ENCODE data around the gene PAK1.

PAK1 gene

GRCh38 chr11:77473801-77474683 lies at the start of gene PAK1:
Gene PAK1 (minus strand): TSS chr11:77474094. CDS start chr11:77392520, 81,574 bp downstream.
- Histone ChIP-seq H3K36me3 (ENCODE audit: control insufficient read depth, insufficient read depth, low read length) (no peaks in the 10 kb centered on the region), H3K27me3 (replicated peaks; ENCODE audit: control insufficient read depth, insufficient read depth, low read length) (no peaks in the 10 kb centered on the region), H3K4me3 (replicated peaks; ENCODE audit: low read depth, low read length) (peak within 1 kb of the TSS; percentile 81)
- peak; percentile 58 for TF ChIP-seq CTCF (IDR thresholded peaks at IDR 0.05; ENCODE audit: insufficient read depth, low read length, poor library complexity, severe bottlenecking)
- peak; percentile 85 for DNase-seq (ENCODE audit: extremely low read depth, insufficient read length)

GRCh38 chr11:77522215-77522614 lies 48.3 kb upstream of the PAK1 start:
- TF ChIP-seq CTCF (IDR thresholded peaks at IDR 0.05; ENCODE audit: insufficient read depth, low read length, poor library complexity, severe bottlenecking) = no peak
- H3K4me3 ChIP-seq (replicated peaks; ENCODE audit: low read depth, low read length) = no peak overlapping the region
- no peak for DNase-seq (ENCODE audit: extremely low read depth, insufficient read length)

GRCh38 chr11:77519847-77520246 lies 46.0 kb upstream of the PAK1 start:
- DNase-seq (ENCODE audit: extremely low read depth, insufficient read length) = no peak
- no peak overlapping the region for H3K4me3 ChIP-seq (replicated peaks; ENCODE audit: low read depth, low read length)
- no peaks in the 10 kb centered on the region for H3K36me3 ChIP-seq (ENCODE audit: control insufficient read depth, insufficient read depth, low read length)
- H3K27me3 ChIP-seq (replicated peaks; ENCODE audit: control insufficient read depth, insufficient read depth, low read length) = no peaks in the 10 kb centered on the region
- no peak for TF ChIP-seq CTCF (IDR thresholded peaks at IDR 0.05; ENCODE audit: insufficient read depth, low read length, poor library complexity, severe bottlenecking)

More at GRCh38 chr11:77522215-77522614, 48.3 kb upstream of the PAK1 start:
- no peaks in the 10 kb centered on the region for H3K27me3 ChIP-seq (replicated peaks; ENCODE audit: control insufficient read depth, insufficient read depth, low read length)
- no peaks in the 10 kb centered on the region for H3K36me3 ChIP-seq (ENCODE audit: control insufficient read depth, insufficient read depth, low read length)

GRCh38 chr11:77518471-77518870 lies 44.6 kb upstream of the PAK1 start:
- no peak for DNase-seq (ENCODE audit: extremely low read depth, insufficient read length)
- no peak for TF ChIP-seq CTCF (IDR thresholded peaks at IDR 0.05; ENCODE audit: insufficient read depth, low read length, poor library complexity, severe bottlenecking)
- no peaks in the 10 kb centered on the region for H3K36me3 ChIP-seq (ENCODE audit: control insufficient read depth, insufficient read depth, low read length)
- no peaks in the 10 kb centered on the region for H3K27me3 ChIP-seq (replicated peaks; ENCODE audit: control insufficient read depth, insufficient read depth, low read length)
- H3K4me3 ChIP-seq (replicated peaks; ENCODE audit: low read depth, low read length) = no peak overlapping the region

- TF ChIP-seq CTCF (IDR thresholded peaks at IDR 0.05; ENCODE audit: insufficient read depth, low read length, poor library complexity, severe bottlenecking) = no peak
- Histone ChIP-seq H3K4me3 (replicated peaks; ENCODE audit: low read depth, low read length) (no peak overlapping the region), H3K27me3 (replicated peaks; ENCODE audit: control insufficient read depth, insufficient read depth, low read length) (no peaks in the 10 kb centered on the region), H3K36me3 (ENCODE audit: control insufficient read depth, insufficient read depth, low read length) (no peaks in the 10 kb centered on the region)
- no peak for DNase-seq (ENCODE audit: extremely low read depth, insufficient read length)
These were observed 43.9 kb upstream of the PAK1 start for GRCh38 chr11:77517753-77518152.
